NCI-H128 (cell line): ENCODE data around the gene ZBTB47.

Experiments used
- DNase-seq: peaks from one replicate; lab custom pipeline; 2025; ENCODE audit not compliant: unreplicated experiment; lab: John Stamatoyannopoulos, UW

The ZBTB47 gene

GRCh38 chr3:42653560-42654330 is at the start of gene ZBTB47:
Gene ZBTB47 (plus strand): TSS chr3:42653697. CDS start chr3:42658356, 4,659 bp downstream.
- no peak for DNase-seq

- no peak for DNase-seq
These were observed 47.8 kb upstream of the ZBTB47 start for GRCh38 chr3:42605546-42606173.

- no peak for DNase-seq
These were observed 44.9 kb upstream of the ZBTB47 start for GRCh38 chr3:42608581-42608980.

GRCh38 chr3:42610976-42611375 is 42.5 kb upstream of the ZBTB47 start:
- DNase-seq: no peak

GRCh38 chr3:42612217-42612616 is 41.3 kb upstream of the ZBTB47 start:
- no peak for DNase-seq

GRCh38 chr3:42612928-42613327 is 40.6 kb upstream of the ZBTB47 start:
- DNase-seq: no peak

- no peak for DNase-seq
These were observed 40.0 kb upstream of the ZBTB47 start for GRCh38 chr3:42613462-42613861.

GRCh38 chr3:42631620-42632019 is 21.9 kb upstream of the ZBTB47 start:
- no peak for DNase-seq

- DNase-seq: no peak
These were observed 21.4 kb upstream of the ZBTB47 start for GRCh38 chr3:42632146-42632545.

- no peak for DNase-seq
These were observed 20.0 kb upstream of the ZBTB47 start for GRCh38 chr3:42633544-42633943.

GRCh38 chr3:42635111-42635510 is 18.4 kb upstream of the ZBTB47 start:
- no peak for DNase-seq

- no peak for DNase-seq
These were observed 16.5 kb upstream of the ZBTB47 start for GRCh38 chr3:42637001-42637400.

GRCh38 chr3:42638339-42638842 is 15.1 kb upstream of the ZBTB47 start:
- no peak for DNase-seq

GRCh38 chr3:42639192-42639591 is 14.3 kb upstream of the ZBTB47 start:
- DNase-seq: no peak

GRCh38 chr3:42640129-42640528 is 13.4 kb upstream of the ZBTB47 start:
- DNase-seq: no peak

- no peak for DNase-seq
These were observed 12.6 kb upstream of the ZBTB47 start for GRCh38 chr3:42640771-42641370.

- DNase-seq: no peak
These were observed 5.6 kb upstream of the ZBTB47 start for GRCh38 chr3:42647821-42648459.

GRCh38 chr3:42649006-42649405 is 4.5 kb upstream of the ZBTB47 start:
- DNase-seq: no peak

GRCh38 chr3:42649783-42650182 is 3.7 kb upstream of the ZBTB47 start:
- no peak for DNase-seq

GRCh38 chr3:42651248-42652091 is 2.0 kb upstream of the ZBTB47 start:
- DNase-seq: no peak

- no peak for DNase-seq
These were observed 1.3 kb upstream of the ZBTB47 start for GRCh38 chr3:42652251-42652610.
